Nephron progenitor cell (in vitro differentiated cells): ENCODE measurements around the gene MOG.
A peak's percentile ranks its signal among the peaks of the same experiment; 100 is the strongest.

Experiments
- DNase-seq: peaks from one replicate; pipeline ENCODE4 v3.0.0; 2021
- H3K27ac Mint-ChIP-seq: 2 replicates; pipeline ENCODE4 v1.8.0; 2021; ENCODE audit warnings: mild to moderate bottlenecking, moderate library complexity, mixed read lengths
- H3K27me3 Mint-ChIP-seq: 2 replicates; pipeline ENCODE4 v1.8.0; 2021; ENCODE audit warnings: mild to moderate bottlenecking, low read depth, mixed read lengths; ENCODE audit not compliant: poor library complexity
- H3K36me3 Mint-ChIP-seq: 2 replicates; pipeline ENCODE4 v1.8.0; 2021; ENCODE audit warnings: low read depth, mixed read lengths
- H3K4me1 Mint-ChIP-seq: 2 replicates; pipeline ENCODE4 v1.8.0; 2021; ENCODE audit warnings: mixed read lengths
- H3K4me3 Mint-ChIP-seq: 2 replicates; pipeline ENCODE4 v1.8.0; 2021; ENCODE audit warnings: mild to moderate bottlenecking, moderate library complexity, mixed read lengths
- H3K9me3 Mint-ChIP-seq: 2 replicates; pipeline ENCODE4 v1.8.0; 2021; ENCODE audit warnings: mild to moderate bottlenecking, moderate library complexity, mixed read lengths
- TF ChIP-seq, protein P1 (sequence below): fragments of 200-600 bp; sonication (generic); IDR thresholded peaks from 2 replicates; pipeline ENCODE4 v1.5.0; 2021; ENCODE audit warnings: antibody characterized with exemption

The MOG gene

DNA sequence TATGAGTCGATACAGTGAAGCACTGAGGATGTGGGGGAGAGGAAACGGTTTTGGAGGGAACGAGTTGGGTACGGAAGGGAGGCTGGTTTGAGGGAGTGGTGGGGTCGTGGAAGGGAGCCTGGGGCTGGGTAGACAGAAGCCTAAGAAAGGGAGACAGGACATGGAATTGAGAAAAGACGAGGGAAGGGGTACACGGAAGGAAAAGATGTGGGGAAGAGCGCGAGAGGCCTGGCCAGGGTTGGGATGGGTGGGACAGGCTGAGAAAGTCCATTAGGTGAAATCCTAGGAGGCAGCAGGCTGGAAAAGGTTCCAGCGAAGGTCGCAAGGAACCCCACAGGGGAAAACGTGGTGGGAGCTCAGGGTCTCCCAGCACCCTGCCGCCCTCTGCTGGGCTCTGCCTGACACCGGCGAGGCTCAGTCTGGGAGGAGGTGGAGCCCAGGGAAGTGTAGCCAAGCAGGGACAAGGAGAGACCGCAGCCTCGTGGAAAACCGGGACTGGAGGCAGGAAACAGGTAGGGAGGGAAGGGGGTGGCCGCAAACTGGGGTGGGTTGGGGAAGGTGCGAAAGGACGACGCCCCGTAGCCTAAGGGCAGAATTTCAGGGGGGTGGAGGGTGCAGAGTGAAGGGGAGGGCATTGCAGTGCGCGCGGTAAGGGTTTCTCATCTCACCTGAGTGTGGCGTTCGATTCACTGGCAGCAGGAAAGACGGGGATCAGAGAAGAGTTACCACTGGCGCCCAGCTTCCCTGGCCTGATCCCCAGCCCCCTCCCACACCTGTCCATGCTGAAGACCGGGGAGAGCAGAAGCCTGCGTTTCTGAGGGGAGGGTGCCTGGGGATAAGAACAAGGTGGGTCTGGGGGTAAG is 28.2 kb upstream of the MOG start:
- peak; percentile 87 for DNase-seq
- peaks cover 78% of the 10 kb centered on the region for H3K4me1 Mint-ChIP-seq

DNA sequence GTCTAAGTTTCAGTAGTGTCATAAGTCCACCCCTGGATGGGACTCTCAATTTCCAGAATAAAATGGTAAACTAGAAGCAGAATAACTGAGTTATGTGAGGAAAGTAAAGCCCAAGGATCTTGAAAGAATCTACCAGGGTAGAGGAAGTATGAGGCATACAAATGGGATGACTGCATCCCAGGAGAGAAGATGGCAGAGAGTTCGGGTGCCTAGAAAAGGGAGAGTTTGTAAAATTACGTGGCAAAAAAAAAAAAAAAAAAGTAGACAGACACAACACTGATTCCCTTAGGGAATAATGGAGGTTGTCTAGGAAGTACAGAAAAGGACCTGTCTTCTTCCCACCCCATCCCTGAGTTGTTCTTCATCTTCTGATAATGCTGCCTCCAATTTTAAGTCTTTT is 27.3 kb upstream of the MOG start:
- DNase-seq = no peak
- TF ChIP-seq, protein P1, sequence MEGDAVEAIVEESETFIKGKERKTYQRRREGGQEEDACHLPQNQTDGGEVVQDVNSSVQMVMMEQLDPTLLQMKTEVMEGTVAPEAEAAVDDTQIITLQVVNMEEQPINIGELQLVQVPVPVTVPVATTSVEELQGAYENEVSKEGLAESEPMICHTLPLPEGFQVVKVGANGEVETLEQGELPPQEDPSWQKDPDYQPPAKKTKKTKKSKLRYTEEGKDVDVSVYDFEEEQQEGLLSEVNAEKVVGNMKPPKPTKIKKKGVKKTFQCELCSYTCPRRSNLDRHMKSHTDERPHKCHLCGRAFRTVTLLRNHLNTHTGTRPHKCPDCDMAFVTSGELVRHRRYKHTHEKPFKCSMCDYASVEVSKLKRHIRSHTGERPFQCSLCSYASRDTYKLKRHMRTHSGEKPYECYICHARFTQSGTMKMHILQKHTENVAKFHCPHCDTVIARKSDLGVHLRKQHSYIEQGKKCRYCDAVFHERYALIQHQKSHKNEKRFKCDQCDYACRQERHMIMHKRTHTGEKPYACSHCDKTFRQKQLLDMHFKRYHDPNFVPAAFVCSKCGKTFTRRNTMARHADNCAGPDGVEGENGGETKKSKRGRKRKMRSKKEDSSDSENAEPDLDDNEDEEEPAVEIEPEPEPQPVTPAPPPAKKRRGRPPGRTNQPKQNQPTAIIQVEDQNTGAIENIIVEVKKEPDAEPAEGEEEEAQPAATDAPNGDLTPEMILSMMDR = no peak
- Mint-ChIP-seq H3K4me1 (peaks cover 78% of the 10 kb centered on the region), H3K36me3 (peaks cover 8% of the 10 kb centered on the region), H3K4me3 (peak overlapping the region; percentile 90), H3K27ac (no peak overlapping the region), H3K27me3 (peaks cover 29% of the 10 kb centered on the region), H3K9me3 (no peaks in the 10 kb centered on the region)

More for the DNA sequence above, 28.2 kb upstream of the MOG start:
- peak overlapping the region; percentile 79 for H3K27ac Mint-ChIP-seq
- H3K27me3 Mint-ChIP-seq = peaks cover 29% of the 10 kb centered on the region
- H3K9me3 Mint-ChIP-seq = no peaks in the 10 kb centered on the region
- peaks cover 16% of the 10 kb centered on the region for H3K36me3 Mint-ChIP-seq
- peak overlapping the region; percentile 90 for H3K4me3 Mint-ChIP-seq
- TF ChIP-seq, protein P1 = peak; percentile 53

DNA sequence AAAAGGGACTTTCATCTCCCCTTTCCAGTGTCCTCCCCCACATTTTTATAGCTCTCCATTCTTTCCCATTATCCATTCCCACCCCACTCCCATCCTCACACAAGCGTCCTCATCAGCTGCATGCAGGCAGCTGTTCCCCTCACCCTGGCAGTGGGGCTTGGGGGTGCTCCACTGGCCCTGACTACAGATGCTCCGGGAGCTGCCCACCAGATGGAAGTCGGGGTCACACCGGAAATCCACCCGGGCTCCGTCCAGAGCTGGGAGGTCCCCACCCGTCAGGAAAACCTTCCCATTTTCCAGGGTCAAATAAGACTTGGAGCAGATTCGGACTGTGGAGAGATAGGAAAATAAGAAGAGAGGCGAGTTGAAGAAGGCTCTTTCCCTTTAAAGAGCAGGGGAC is 26.6 kb upstream of the MOG start:
- Mint-ChIP-seq H3K4me1 (peaks cover 72% of the 10 kb centered on the region), H3K27me3 (peaks cover 29% of the 10 kb centered on the region), H3K9me3 (no peaks in the 10 kb centered on the region), H3K4me3 (peak overlapping the region; percentile 90), H3K36me3 (peaks cover 8% of the 10 kb centered on the region), H3K27ac (no peak overlapping the region)
- TF ChIP-seq, protein P1 = no peak
- DNase-seq = peak; percentile 15

DNA sequence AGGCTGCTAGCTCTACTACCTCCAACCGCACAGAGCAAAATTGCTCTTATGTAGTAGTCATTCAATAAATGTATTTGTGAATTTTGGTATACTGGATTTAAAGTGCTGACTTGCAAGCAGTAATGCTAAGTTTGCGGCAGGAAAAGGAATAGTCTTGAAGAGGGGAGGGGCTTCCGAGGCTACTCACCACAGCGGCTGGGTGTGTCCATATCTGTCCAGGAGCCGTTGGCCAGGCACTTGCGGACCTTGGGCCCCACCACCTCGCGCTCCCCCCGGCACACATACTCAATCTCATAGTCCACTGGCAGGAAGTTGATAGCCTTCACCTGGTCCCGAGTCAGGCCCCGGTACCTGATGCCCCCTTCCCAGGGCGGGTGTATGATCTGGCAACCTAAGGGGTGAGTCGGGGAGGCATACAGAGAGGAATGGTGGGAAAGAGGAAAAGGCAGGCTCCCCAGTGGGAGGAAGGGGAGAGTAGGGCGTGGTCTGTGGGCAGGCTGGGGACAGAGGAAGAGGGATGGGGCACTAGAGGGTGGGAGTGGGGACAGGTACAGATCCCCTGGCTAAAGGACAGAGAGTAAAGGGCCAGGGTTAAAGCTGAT is 25.6 kb upstream of the MOG start:
- no peak overlapping the region for H3K27ac Mint-ChIP-seq

DNA sequence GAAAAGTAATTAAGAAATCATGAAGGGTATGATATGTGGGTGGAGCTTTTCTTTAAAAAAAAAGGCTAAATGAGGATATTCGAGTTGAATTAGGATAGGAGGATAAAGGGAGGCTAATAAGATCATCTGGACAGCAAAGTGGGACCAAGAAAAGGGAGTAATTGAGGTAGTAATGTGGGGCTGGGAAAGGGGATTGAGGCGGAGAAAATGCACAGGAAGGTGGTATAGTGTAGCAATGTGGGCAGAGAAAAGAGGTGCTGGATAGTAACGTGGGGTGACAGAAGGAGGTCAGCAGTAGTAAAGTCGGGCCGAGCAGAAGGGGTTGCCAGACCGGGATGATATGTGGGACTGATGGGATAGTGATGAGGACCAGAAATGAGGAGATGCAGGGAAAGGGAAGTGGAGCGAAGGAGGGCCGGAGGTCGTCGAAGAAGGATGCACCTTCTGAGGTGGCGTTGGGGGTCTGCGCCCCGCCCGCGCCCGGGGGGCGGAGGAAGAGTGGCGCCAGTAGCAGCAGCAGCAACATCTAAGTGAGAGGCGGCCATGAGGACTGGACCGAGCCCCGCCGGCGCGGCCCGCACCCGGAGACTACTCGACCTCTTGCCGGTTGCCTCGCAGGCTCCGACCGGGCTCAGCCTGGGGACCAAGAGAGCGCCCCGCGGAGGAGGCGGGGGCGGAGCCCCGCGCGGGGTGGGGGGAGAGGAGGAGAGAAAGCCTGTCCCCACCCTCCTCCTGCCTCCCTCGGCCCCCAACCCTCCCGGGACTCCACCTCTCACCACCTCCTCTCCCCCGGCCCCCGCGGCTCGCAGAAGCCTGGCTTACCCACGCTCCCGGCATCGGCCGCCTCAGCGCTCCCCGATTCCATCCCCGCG is 24.8 kb upstream of the MOG start:
- peak overlapping the region; percentile 90 for H3K4me3 Mint-ChIP-seq
- no peaks in the 10 kb centered on the region for H3K9me3 Mint-ChIP-seq
- H3K4me1 Mint-ChIP-seq = peaks cover 54% of the 10 kb centered on the region
- TF ChIP-seq, protein P1 = no peak
- peaks cover 28% of the 10 kb centered on the region for H3K27me3 Mint-ChIP-seq
- DNase-seq = peak; percentile 72
- peaks cover 8% of the 10 kb centered on the region for H3K36me3 Mint-ChIP-seq
- no peak overlapping the region for H3K27ac Mint-ChIP-seq

More for the DNA sequence above, 25.6 kb upstream of the MOG start:
- Mint-ChIP-seq H3K4me3 (peak overlapping the region; percentile 90), H3K9me3 (no peaks in the 10 kb centered on the region), H3K4me1 (peaks cover 62% of the 10 kb centered on the region), H3K36me3 (peaks cover 8% of the 10 kb centered on the region), H3K27me3 (peaks cover 29% of the 10 kb centered on the region)
- TF ChIP-seq, protein P1 = no peak
- peak; percentile 29 for DNase-seq
